ENCODE measurements around the gene LAMA3. TPM values are rescaled to one million over a fixed set of nuclear protein-coding genes. Genes with fewer than 3 reads are reported as not detected.

Gene LAMA3
- total RNA-seq, 4 donors from 2014 or later: 46.5 to 75.4 (median 57.4) TPM

GRCh38 chr18:23903971-23904370 lies 214.7 kb downstream of the LAMA3 start:
- H3K9me3 ChIP-seq: no peaks in the 10 kb centered on the region
- no peak for TF ChIP-seq POLR2A (IDR thresholded peaks at IDR 0.05)
- no peak for TF ChIP-seq CTCF (IDR thresholded peaks at IDR 0.05)
- H3K36me3 ChIP-seq: no peaks in the 10 kb centered on the region
- DNase-seq: no peak
- no peak overlapping the region for H3K27ac ChIP-seq
- no peak overlapping the region for H3K4me3 ChIP-seq
- intact Hi-C loops (cut with DNase I; ENCODE audit: low total_unique reads): no loop called here
- no peaks in the 10 kb centered on the region for H3K4me1 ChIP-seq
- H3K27me3 ChIP-seq: no peaks in the 10 kb centered on the region

GRCh38 chr18:23906658-23907057 lies 217.4 kb downstream of the LAMA3 start:
- no peak overlapping the region for H3K4me3 ChIP-seq
- intact Hi-C loops (cut with DNase I; ENCODE audit: low total_unique reads): no loop called here
- no peak overlapping the region for H3K27ac ChIP-seq
- H3K9me3 ChIP-seq: no peaks in the 10 kb centered on the region
- H3K4me1 ChIP-seq: no peaks in the 10 kb centered on the region
- DNase-seq: no peak
- H3K36me3 ChIP-seq: no peaks in the 10 kb centered on the region
- TF ChIP-seq POLR2A (IDR thresholded peaks at IDR 0.05) (no peak), CTCF (IDR thresholded peaks at IDR 0.05) (no peak)
- H3K27me3 ChIP-seq: no peaks in the 10 kb centered on the region

GRCh38 chr18:23908827-23909226 lies 219.6 kb downstream of the LAMA3 start:
- no peaks in the 10 kb centered on the region for H3K27me3 ChIP-seq
- intact Hi-C loops (cut with DNase I; ENCODE audit: low total_unique reads): no loop called here
- DNase-seq: no peak
- no peak overlapping the region for H3K27ac ChIP-seq
- H3K9me3 ChIP-seq: no peaks in the 10 kb centered on the region
- TF ChIP-seq CTCF (IDR thresholded peaks at IDR 0.05): no peak
- no peak for TF ChIP-seq POLR2A (IDR thresholded peaks at IDR 0.05)
- H3K36me3 ChIP-seq: no peaks in the 10 kb centered on the region
- no peaks in the 10 kb centered on the region for H3K4me1 ChIP-seq
- H3K4me3 ChIP-seq: no peak overlapping the region

- Histone ChIP-seq H3K4me1 (no peaks in the 10 kb centered on the region), H3K9me3 (no peaks in the 10 kb centered on the region), H3K27ac (no peak overlapping the region), H3K36me3 (no peaks in the 10 kb centered on the region), H3K27me3 (no peaks in the 10 kb centered on the region), H3K4me3 (no peak overlapping the region)
- intact Hi-C loops (cut with DNase I; ENCODE audit: low total_unique reads): no loop called here
- TF ChIP-seq CTCF (IDR thresholded peaks at IDR 0.05): no peak
- no peak for TF ChIP-seq POLR2A (IDR thresholded peaks at IDR 0.05)
- no peak for DNase-seq
These were observed 220.8 kb downstream of the LAMA3 start for GRCh38 chr18:23910032-23910431.

GRCh38 chr18:23912356-23912755 lies 223.1 kb downstream of the LAMA3 start:
- no peaks in the 10 kb centered on the region for H3K36me3 ChIP-seq
- no peaks in the 10 kb centered on the region for H3K4me1 ChIP-seq
- no peaks in the 10 kb centered on the region for H3K27me3 ChIP-seq
- no peak for DNase-seq
- TF ChIP-seq CTCF (IDR thresholded peaks at IDR 0.05) (no peak), POLR2A (IDR thresholded peaks at IDR 0.05) (no peak)
- no peaks in the 10 kb centered on the region for H3K9me3 ChIP-seq
- no peak overlapping the region for H3K27ac ChIP-seq
- intact Hi-C loops (cut with DNase I; ENCODE audit: low total_unique reads): no loop called here
- no peak overlapping the region for H3K4me3 ChIP-seq
